HCT116 (cell line): ENCODE data around the gene ANKRD40CL. TPM values are rescaled to one million over a fixed set of nuclear protein-coding genes. Genes with fewer than 3 reads are reported as not detected.

Experiments
- ATAC-seq: fragments of 200-7000 bp; cut with Tn5 transposase; 2 replicates; pipeline ENCODE4 v1.9.1; 2020; ENCODE audit warnings: mild to moderate bottlenecking, moderate library complexity
- BruUV-seq: library from RNA; stranded (reverse); fragments of 400-500 nt; replicated peaks from 2 replicates; lab custom pipeline; 2021; lab: Mats Ljungman, UMichigan
- CTCF ChIA-PET: fragments of 300-600 bp; sonication (Branson Sonifier 250); formaldehyde crosslinking; loops from one replicate; lab custom pipeline; 2021; ENCODE audit warnings: antibody characterized with exemption; lab: Charles Lee
- POLR2A ChIA-PET: fragments of 300-600, 350-600 bp; sonication (Branson Sonifier 250); formaldehyde crosslinking; loops from one replicate; lab custom pipeline; 2021; ENCODE audit warnings: antibody characterized with exemption; lab: Charles Lee
- RAD21 ChIA-PET, 2 experiments: fragments of 300-600 bp; sonication (Branson Sonifier 250); formaldehyde crosslinking; loops; one replicate each; lab custom pipeline; 2023; ENCODE audit warnings: low total read pairs in 2 of 2; ENCODE audit not compliant: uncharacterized antibody in 2 of 2, unreplicated experiment in 2 of 2, low non-redundant PET in 1 of 2; lab: Charles Lee
- DNase-seq: peaks from one replicate; pipeline ENCODE4 v3.0.0-alpha.2; 2010; ENCODE audit warnings: low read depth, low spot score
- H2AFZ ChIP-seq: fragments of 200-600 bp; shearing (Covaris generic), sonication (generic); 2 replicates; pipeline ENCODE4 v1.6.1; 2017; ENCODE audit warnings: low read depth, mixed run types, mixed read lengths, antibody characterized with exemption, low read length; ENCODE audit not compliant: poor library complexity, severe bottlenecking
- H3K27ac ChIP-seq: 2 replicates; pipeline ENCODE4 v1.5.1; 2012; ENCODE audit warnings: low read depth, low read length
- H3K27me3 ChIP-seq: fragments of 200-600 bp; sonication (generic); 2 replicates; pipeline ENCODE4 v1.6.1; 2016; ENCODE audit warnings: mixed run types, low read length, mixed read lengths; ENCODE audit not compliant: insufficient read depth
- H3K36me3 ChIP-seq, 2 experiments: fragments of 200-500 bp in 1 of 2; fragments of 200-600 bp in 1 of 2; sonication (Bioruptor generic) in 1 of 2; sonication (generic) in 1 of 2; 2 replicates each; pipeline versions ENCODE4 v1.5.1 to v1.6.1; 2014 to 2016; ENCODE audit warnings: low read length in 2 of 2, inconsistent platforms in 1 of 2, mixed read lengths in 1 of 2, mixed run types in 1 of 2; ENCODE audit not compliant: insufficient read depth in 2 of 2, control insufficient read depth in 1 of 2
- H3K4me1 ChIP-seq, 2 experiments: fragments of 200-600 bp in 1 of 2; sonication (generic) in 1 of 2; 2 replicates each; pipeline versions ENCODE4 v1.5.1 to v1.6.1; 2012 to 2017; ENCODE audit warnings: low read length in 2 of 2, inconsistent platforms in 1 of 2, mild to moderate bottlenecking in 1 of 2, mixed read lengths in 1 of 2, mixed run types in 1 of 2, moderate library complexity in 1 of 2; ENCODE audit not compliant: insufficient read depth in 2 of 2, control insufficient read depth in 1 of 2
- H3K4me2 ChIP-seq: fragments of 200-600 bp; sonication (generic); 2 replicates; pipeline ENCODE4 v1.6.1; 2017; ENCODE audit warnings: mixed run types, low read length, mixed read lengths
- H3K4me3 ChIP-seq, 2 experiments: fragments of 200-600 bp in 1 of 2; sonication (generic) in 1 of 2; replicated peaks in 1 of 2; 2 replicates each; pipeline ENCODE4 v1.5.1; 2011 to 2016; ENCODE audit warnings: low read length in 2 of 2, control low read depth in 1 of 2, low read depth in 1 of 2, mild to moderate bottlenecking in 1 of 2, mixed read lengths in 1 of 2, mixed run types in 1 of 2
- H3K79me2 ChIP-seq: fragments of 200-600 bp; sonication (generic); 2 replicates; pipeline ENCODE4 v1.6.1; 2017; ENCODE audit warnings: mild to moderate bottlenecking, mixed run types, low read length, moderate library complexity, mixed read lengths; ENCODE audit not compliant: insufficient read depth
- H3K9ac ChIP-seq: fragments of 200-600 bp; sonication (generic); 2 replicates; pipeline ENCODE4 v1.6.1; 2016; ENCODE audit warnings: low read length, mixed read lengths
- H3K9me2 ChIP-seq: fragments of 200-600 bp; sonication (generic), shearing (Covaris generic); 2 replicates; pipeline ENCODE4 v1.6.1; 2017; ENCODE audit warnings: mixed run types, mild to moderate bottlenecking, moderate library complexity; ENCODE audit not compliant: insufficient read depth
- H3K9me3 ChIP-seq, 2 experiments: fragments of 200-500 bp in 1 of 2; fragments of 200-600 bp in 1 of 2; sonication (Bioruptor generic) in 1 of 2; sonication (generic) in 1 of 2; 2 replicates each; pipeline ENCODE4 v1.6.1; 2014 to 2017; ENCODE audit warnings: low read length in 2 of 2, mixed read lengths in 2 of 2, inconsistent platforms in 1 of 2, low read depth in 1 of 2, mild to moderate bottlenecking in 1 of 2, mixed run types in 1 of 2, moderate library complexity in 1 of 2; ENCODE audit not compliant: control insufficient read depth in 1 of 2, insufficient read depth in 1 of 2
- H4K20me1 ChIP-seq: fragments of 200-600 bp; sonication (generic), shearing (Covaris generic); 2 replicates; pipeline ENCODE4 v1.6.1; 2017; ENCODE audit warnings: mixed run types, mild to moderate bottlenecking, moderate library complexity; ENCODE audit not compliant: insufficient read depth
- CBX3 ChIP-seq: IDR thresholded peaks from 2 replicates; pipeline ENCODE4 v1.6.1; 2012; ENCODE audit warnings: low read depth
- CTCF ChIP-seq, 3 experiments: fragments of 200-600 bp in 1 of 3; sonication (generic) in 1 of 3; IDR thresholded peaks in 2 of 3; conservative IDR thresholded peaks in 1 of 3; 2 replicates each; pipeline ENCODE4 v1.5.1; 2012 to 2017; ENCODE audit warnings: low read depth in 2 of 3, low read length in 2 of 3, antibody characterized with exemption in 1 of 3, borderline replicate concordance in 1 of 3, control low read depth in 1 of 3, mild to moderate bottlenecking in 1 of 3, mixed read lengths in 1 of 3, mixed run types in 1 of 3, moderate library complexity in 1 of 3; ENCODE audit not compliant: insufficient read depth in 1 of 3
- EGR1 ChIP-seq: IDR thresholded peaks from 2 replicates; pipeline ENCODE4 v1.6.1; 2012; ENCODE audit warnings: low read depth
- EZH2 ChIP-seq: fragments of 200-600 bp; sonication (generic); IDR thresholded peaks from 2 replicates; pipeline ENCODE4 v1.6.1; 2017; ENCODE audit warnings: antibody characterized with exemption, mixed run types
- EZH2phosphoT487 ChIP-seq: fragments of 200-600 bp; IDR thresholded peaks from 2 replicates; pipeline ENCODE4 v1.6.1; 2018; ENCODE audit warnings: antibody characterized with exemption, borderline replicate concordance
- FOSL1 ChIP-seq: IDR thresholded peaks from 2 replicates; pipeline ENCODE4 v1.6.1; 2012; ENCODE audit warnings: low read depth
- JUND ChIP-seq: IDR thresholded peaks from 2 replicates; pipeline ENCODE4 v1.6.1; 2012
- POLR2AphosphoS5 ChIP-seq: IDR thresholded peaks from 2 replicates; pipeline ENCODE4 v1.6.1; 2011; ENCODE audit warnings: mild to moderate bottlenecking, low read depth, low read length, moderate library complexity
- RAD21 ChIP-seq: IDR thresholded peaks from 2 replicates; pipeline ENCODE4 v1.6.1; 2012; ENCODE audit warnings: low read depth, mild to moderate bottlenecking
- SP1 ChIP-seq: IDR thresholded peaks from 2 replicates; pipeline ENCODE4 v1.6.1; 2012; ENCODE audit warnings: low read depth
- ZBTB33 ChIP-seq: IDR thresholded peaks from 2 replicates; pipeline ENCODE4 v1.6.1; 2011; ENCODE audit warnings: mild to moderate bottlenecking, low read length, moderate library complexity; ENCODE audit not compliant: insufficient replicate concordance; ENCODE audit errors: extremely low read depth
- intact Hi-C: fragments of 100-400 bp; cut with micrococcal nuclease; formaldehyde crosslinking; loops from 2 replicates; pipeline ENCODE4 v1.10.0; 2022
- total RNA-seq: library from RNA; stranded (reverse); gene quantifications from one replicate; pipeline ENCODE4 v1.2.1, GENCODE V29; 2021; ENCODE audit not compliant: unreplicated experiment

ANKRD40CL gene
- total RNA-seq, 1 experiment from 2014 or later, result 0.57 TPM

- BruUV-seq, result no TSS peak
- Histone ChIP-seq H3K27me3 (no peaks in the 10 kb centered on the region), H3K9me2 (no peaks in the 10 kb centered on the region), H3K79me2 (no peaks in the 10 kb centered on the region), H3K27ac (no peak overlapping the region), H3K9me3 (no peaks in the 10 kb centered on the region), H3K36me3 (no peaks in the 10 kb centered on the region), H3K4me2 (no peak overlapping the region), H4K20me1 (no peaks in the 10 kb centered on the region), H3K9ac (no peak overlapping the region), H3K4me1 (peaks cover 0 to 14% of the 10 kb centered on the region in 2 experiments; a peak in 2 of 4 replicates), H3K4me3 (no peak overlapping the region)
- DNase-seq (no peak), ATAC-seq (peak; percentile 67)
- POLR2A ChIA-PET, result no interaction called here
- RAD21 ChIA-PET, result no interaction called here
- intact Hi-C loops, result no loop called here
- CTCF ChIA-PET, result interaction anchor here (0.6 to 2.9 kb wide), 5 partner anchors 11 to 205 kb away, joined by 3 to 12 read pairs (median 4); no protein-coding TSS in a partner anchor
- TF ChIP-seq CBX3 (no peak), CTCF (IDR thresholded peaks at IDR 0.05 in 2 of 3, conservative IDR thresholded peaks at IDR 0.05 in 1 of 3; ENCODE audit: borderline replicate concordance in 1 of 3, insufficient read depth in 1 of 3, low read depth in 2 of 3, low read length in 2 of 3) (peak in 2 of 3 experiments; percentile 51 to 53; a peak in 4 of 6 replicates)
- TF ChIP-seq, all 23 proteins: peak for 1
- H2AFZ ChIP-seq, result no peak overlapping the region
These were observed 38.9 kb upstream of the ANKRD40CL start for GRCh38 chr17:50806141-50806643.

- DNase-seq (no peak), ATAC-seq (no peak)
- TF ChIP-seq SP1, result no peak
- no peak for TF ChIP-seq FOSL1
- TF ChIP-seq RAD21, result no peak
- TF ChIP-seq POLR2AphosphoS5, result no peak
- TF ChIP-seq EGR1, result no peak
- no peak for TF ChIP-seq JUND
- no peak for TF ChIP-seq ZBTB33
- no peak for TF ChIP-seq EZH2phosphoT487
- no peak for TF ChIP-seq EZH2
- no peak overlapping the region for H3K4me3 ChIP-seq
- no peak overlapping the region for H3K4me2 ChIP-seq
- no peaks in the 10 kb centered on the region for H3K36me3 ChIP-seq
- CTCF ChIA-PET, result interaction anchor here (0.6 to 2.9 kb wide), 5 partner anchors 12 to 205 kb away, joined by 3 to 12 read pairs (median 4); no protein-coding TSS in a partner anchor
- H2AFZ ChIP-seq, result no peak overlapping the region
- intact Hi-C loops, result no loop called here
- H3K27me3 ChIP-seq, result no peaks in the 10 kb centered on the region
- no TSS peak for BruUV-seq
- H4K20me1 ChIP-seq, result no peaks in the 10 kb centered on the region
- POLR2A ChIA-PET, result no interaction called here
- no peak overlapping the region for H3K27ac ChIP-seq
- RAD21 ChIA-PET, result no interaction called here
- no peaks in the 10 kb centered on the region for H3K9me2 ChIP-seq
- H3K4me1 ChIP-seq, result peaks cover 0 to 14% of the 10 kb centered on the region in 2 experiments; a peak in 2 of 4 replicates
- no peak overlapping the region for H3K9ac ChIP-seq
- no peaks in the 10 kb centered on the region for H3K9me3 ChIP-seq
- H3K79me2 ChIP-seq, result no peaks in the 10 kb centered on the region
These were observed 38.2 kb upstream of the ANKRD40CL start for GRCh38 chr17:50805486-50805885.
